Trophoblast cell (in vitro differentiated cells and primary cell): ENCODE data around the gene GAB4.

Experiments used
- DNase-seq, 2 donors: peaks; one replicate each; pipeline ENCODE4 v3.0.0-alpha.2; 2016
- H2AFZ ChIP-seq: 2 replicates; pipeline ENCODE4 v1.6.1; 2013; ENCODE audit warnings: low read length, moderate library complexity, mild to moderate bottlenecking; ENCODE audit not compliant: insufficient read depth, poor library complexity
- H2AK5ac ChIP-seq: 2 replicates; pipeline ENCODE4 v1.6.1; 2013; ENCODE audit warnings: mild to moderate bottlenecking, low read length
- H2BK120ac ChIP-seq: 2 replicates; pipeline ENCODE4 v1.6.1; 2013; ENCODE audit warnings: low read length, mild to moderate bottlenecking, moderate library complexity; ENCODE audit not compliant: insufficient read depth, poor library complexity
- H2BK12ac ChIP-seq: 2 replicates; pipeline ENCODE4 v1.6.1; 2013; ENCODE audit warnings: mild to moderate bottlenecking, low read length, moderate library complexity
- H2BK5ac ChIP-seq: 2 replicates; pipeline ENCODE4 v1.6.1; 2013; ENCODE audit warnings: low read length, low read depth, moderate library complexity, mild to moderate bottlenecking; ENCODE audit not compliant: poor library complexity
- H3K14ac ChIP-seq: 2 replicates; pipeline ENCODE4 v1.6.1; 2013; ENCODE audit warnings: mild to moderate bottlenecking, low read length
- H3K18ac ChIP-seq: 2 replicates; pipeline ENCODE4 v1.6.1; 2013; ENCODE audit warnings: mild to moderate bottlenecking, low read length
- H3K23ac ChIP-seq: 2 replicates; pipeline ENCODE4 v1.6.1; 2013; ENCODE audit warnings: low read length
- H3K27ac ChIP-seq: 2 replicates; pipeline ENCODE4 v1.5.1; 2013; ENCODE audit warnings: low read depth, mild to moderate bottlenecking, inconsistent platforms, low read length, moderate library complexity
- H3K27me3 ChIP-seq: 2 replicates; pipeline ENCODE4 v1.6.1; 2013; ENCODE audit warnings: inconsistent platforms, mild to moderate bottlenecking, low read length, moderate library complexity; ENCODE audit not compliant: insufficient read depth
- H3K36me3 ChIP-seq, 2 experiments: 1 replicate in 1 of 2; 2 replicates in 1 of 2; pipeline ENCODE4 v1.6.1; 2013; ENCODE audit warnings: low read length in 2 of 2, mild to moderate bottlenecking in 2 of 2, moderate library complexity in 1 of 2; ENCODE audit not compliant: insufficient read depth in 2 of 2, control insufficient read depth in 1 of 2
- H3K4ac ChIP-seq: 2 replicates; pipeline ENCODE4 v1.6.1; 2013; ENCODE audit warnings: low read depth, mild to moderate bottlenecking, low read length, moderate library complexity
- H3K4me1 ChIP-seq, 2 experiments: 1 replicate in 1 of 2; 2 replicates in 1 of 2; pipeline ENCODE4 v1.6.1; 2013; ENCODE audit warnings: low read length in 2 of 2, mild to moderate bottlenecking in 2 of 2, moderate library complexity in 1 of 2; ENCODE audit not compliant: insufficient read depth in 2 of 2, control insufficient read depth in 1 of 2
- H3K4me2 ChIP-seq: 2 replicates; pipeline ENCODE4 v1.6.1; 2013; ENCODE audit warnings: inconsistent platforms, mild to moderate bottlenecking, low read length, moderate library complexity
- H3K4me3 ChIP-seq: 2 replicates; pipeline ENCODE4 v1.5.1; 2013; ENCODE audit warnings: mild to moderate bottlenecking, low read depth, low read length, inconsistent platforms
- H3K79me1 ChIP-seq: one replicate; pipeline ENCODE4 v1.6.1; 2013; ENCODE audit warnings: low read length
- H3K79me2 ChIP-seq: 2 replicates; pipeline ENCODE4 v1.6.1; 2013; ENCODE audit warnings: low read length, mild to moderate bottlenecking; ENCODE audit not compliant: control insufficient read depth, insufficient read depth, poor library complexity
- H3K9ac ChIP-seq: 2 replicates; pipeline ENCODE4 v1.6.1; 2013; ENCODE audit warnings: mild to moderate bottlenecking, low read length
- H3K9me3 ChIP-seq: 2 replicates; pipeline ENCODE4 v1.6.1; 2013; ENCODE audit warnings: low read depth, mild to moderate bottlenecking, control low read depth, inconsistent platforms, low read length; ENCODE audit not compliant: insufficient read depth
- H4K12ac ChIP-seq: 2 replicates; pipeline ENCODE4 v1.6.1; 2013; ENCODE audit warnings: low read depth, mild to moderate bottlenecking, low read length, moderate library complexity
- H4K8ac ChIP-seq: 2 replicates; pipeline ENCODE4 v1.6.1; 2013; ENCODE audit warnings: low read depth, mild to moderate bottlenecking, low read length, moderate library complexity
- H4K91ac ChIP-seq: one replicate; pipeline ENCODE4 v1.6.1; 2013; ENCODE audit warnings: low read depth, mild to moderate bottlenecking, low read length, moderate library complexity
- whole genome bisulfite sequencing: extraction: QIAGEN DNeasy Blood & Tissue Kit; methylation state at CpG from one replicate; pipeline ENCODE4 v1.1.7; 2013; ENCODE audit warnings: missing lambda C conversion rate; ENCODE audit not compliant: insufficient read length, insufficient coverage; ENCODE audit errors: extremely low coverage; 5-methylcytosine and 5-hydroxymethylcytosine counted together

Gene GAB4

GRCh38 chr22:16912281-16912680 is 95.7 kb downstream of the GAB4 start:
- Histone ChIP-seq H3K27me3 (no peaks in the 10 kb centered on the region), H3K4me1 (no peaks in the 10 kb centered on the region), H2BK5ac (no peak overlapping the region), H3K36me3 (no peaks in the 10 kb centered on the region), H2BK12ac (no peak overlapping the region), H3K9me3 (no peaks in the 10 kb centered on the region), H4K91ac (no peak overlapping the region), H3K18ac (no peak overlapping the region), H3K14ac (no peak overlapping the region), H4K8ac (no peak overlapping the region), H3K4me2 (no peak overlapping the region), H2AFZ (no peak overlapping the region), H3K27ac (no peak overlapping the region), H2BK120ac (no peak overlapping the region), H3K79me1 (no peaks in the 10 kb centered on the region), H4K12ac (no peak overlapping the region), H3K9ac (no peak overlapping the region), H3K4me3 (no peak overlapping the region), H3K79me2 (no peaks in the 10 kb centered on the region), H2AK5ac (no peak overlapping the region), H3K23ac (no peak overlapping the region), H3K4ac (no peak overlapping the region)
- peak in 1 of 2 donors; percentile 57 for DNase-seq
- WGBS = no CpG with 5 or more reads among the region's 3 CpGs
